GM23338 (cell line): Measurements from ENCODE around the gene PRPF40B.

Experiments
- CTCF ChIP-seq, 2 experiments: fragments of 200-600 bp in 1 of 2; sonication (generic) in 1 of 2; conservative IDR thresholded peaks; 2 replicates each; pipeline versions ENCODE4 v1.5.1 to v1.6.1; 2016 to 2017; ENCODE audit warnings: antibody characterized with exemption in 2 of 2, low read depth in 2 of 2, mild to moderate bottlenecking in 2 of 2, moderate library complexity in 1 of 2
- NANOG ChIP-seq: IDR thresholded peaks from 2 replicates; pipeline ENCODE4 v1.6.1; 2016; ENCODE audit warnings: antibody characterized with exemption, borderline replicate concordance
- POLR2AphosphoS5 ChIP-seq: IDR thresholded peaks from 2 replicates; pipeline ENCODE4 v1.6.1; 2016; ENCODE audit warnings: antibody characterized with exemption, low read depth

DNA sequence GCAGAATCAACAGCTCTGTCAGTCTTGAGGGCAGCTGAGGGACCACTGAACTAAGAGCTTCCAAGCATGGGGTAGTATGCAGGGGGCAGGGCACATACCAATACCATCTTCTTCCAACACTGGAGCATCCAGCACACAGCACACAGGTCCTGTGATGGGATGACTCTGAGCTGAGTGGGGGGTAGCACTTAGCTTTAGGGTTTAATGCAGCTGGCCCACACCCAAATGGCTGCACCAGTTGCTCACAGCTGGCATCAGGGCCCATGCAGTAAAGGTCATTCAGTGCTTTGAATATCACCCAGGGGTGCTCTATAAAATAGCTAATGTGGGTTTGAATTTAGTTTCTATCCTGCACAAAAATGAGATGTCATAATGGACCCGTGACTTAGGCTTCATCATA lies 19.6 kb upstream of the PRPF40B start:
- no peak for TF ChIP-seq NANOG
- TF ChIP-seq CTCF (conservative IDR thresholded peaks at IDR 0.05; ENCODE audit: low read depth in 2 of 2) = no peak
- no peak for TF ChIP-seq POLR2AphosphoS5
